Measurements from ENCODE around the gene NMT2.
A peak's percentile ranks its signal among the peaks of the same experiment; 100 is the strongest.

Gene NMT2

GRCh38 chr10:15092855-15093408 lies 75.6 kb downstream of the NMT2 start:
- no peak for DNase-seq (ENCODE audit: low read depth)

- DNase-seq (ENCODE audit: low read depth) = no peak
Observed at GRCh38 chr10:15091418-15091817, 77.1 kb downstream of the NMT2 start.

GRCh38 chr10:15088428-15089261 lies 79.8 kb downstream of the NMT2 start, which contains the start of gene ACBD7:
ACBD7 (minus strand) TSS chr10:15088776; CDS start chr10:15088728, 48 bp downstream.
- peak; percentile 84 for DNase-seq (ENCODE audit: low read depth)

- peak; percentile 96 for DNase-seq (ENCODE audit: low read depth)
Observed at GRCh38 chr10:15084502-15084922, 84.0 kb downstream of the NMT2 start.

- no peak for DNase-seq (ENCODE audit: low read depth)
Observed at GRCh38 chr10:15083674-15084501, 84.6 kb downstream of the NMT2 start.

- no peak for DNase-seq (ENCODE audit: low read depth)
Observed at GRCh38 chr10:15075421-15075820, 93.1 kb downstream of the NMT2 start.

- no peak for DNase-seq (ENCODE audit: low read depth)
Observed at GRCh38 chr10:15072358-15072757, 96.1 kb downstream of the NMT2 start.

- no peak for DNase-seq (ENCODE audit: low read depth)
Observed at GRCh38 chr10:15069230-15069629, 99.3 kb downstream of the NMT2 start.

GRCh38 chr10:15068802-15069201 lies 99.7 kb downstream of the NMT2 start:
- DNase-seq (ENCODE audit: low read depth) = peak; percentile 10

- DNase-seq (ENCODE audit: low read depth) = no peak
Observed at GRCh38 chr10:15067154-15067553, 101.3 kb downstream of the NMT2 start.

- DNase-seq (ENCODE audit: low read depth) = no peak
Observed at GRCh38 chr10:15060638-15061037, 107.9 kb downstream of the NMT2 start.

GRCh38 chr10:15059914-15060313 lies 108.6 kb downstream of the NMT2 start:
- no peak for DNase-seq (ENCODE audit: low read depth)

GRCh38 chr10:15058689-15059088 lies 109.8 kb downstream of the NMT2 start:
- no peak for DNase-seq (ENCODE audit: low read depth)

Data from ELR (cell line).